ENCODE measurements around the gene DNAL1.

Gene DNAL1

DNA sequence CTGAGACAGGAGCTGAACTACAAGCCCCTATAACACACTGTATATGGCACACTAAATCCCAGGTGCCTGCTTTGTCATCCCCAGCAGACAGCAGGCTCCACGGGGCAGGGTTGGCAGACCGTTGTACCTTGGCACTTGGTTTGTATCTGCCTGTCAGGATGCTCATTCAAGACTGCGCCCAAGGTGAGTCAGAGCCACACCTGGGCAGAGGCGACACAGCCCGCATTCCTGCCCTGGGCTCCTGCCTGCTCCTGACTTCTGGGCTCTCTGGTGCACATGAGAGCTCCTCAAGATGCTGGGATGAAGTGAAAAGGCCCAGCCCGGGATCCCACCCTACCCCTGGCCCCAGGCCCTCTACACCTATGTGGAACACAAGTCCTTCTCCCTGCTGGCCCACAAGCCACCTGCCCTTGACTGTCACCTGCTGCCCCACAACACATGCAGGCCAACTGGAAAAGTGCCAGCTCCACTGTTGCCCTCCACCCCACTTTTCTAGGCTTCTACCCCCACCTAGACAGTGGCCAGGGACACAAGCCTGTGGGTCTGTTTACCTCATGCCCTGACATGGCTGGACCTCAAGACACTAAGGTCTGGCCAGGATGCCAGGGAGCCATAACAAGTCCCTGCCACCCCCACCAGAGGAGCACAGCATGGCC, 100.2 kb downstream of the DNAL1 start:
- DNase-seq (ENCODE audit: low spot score) = no peak

DNA sequence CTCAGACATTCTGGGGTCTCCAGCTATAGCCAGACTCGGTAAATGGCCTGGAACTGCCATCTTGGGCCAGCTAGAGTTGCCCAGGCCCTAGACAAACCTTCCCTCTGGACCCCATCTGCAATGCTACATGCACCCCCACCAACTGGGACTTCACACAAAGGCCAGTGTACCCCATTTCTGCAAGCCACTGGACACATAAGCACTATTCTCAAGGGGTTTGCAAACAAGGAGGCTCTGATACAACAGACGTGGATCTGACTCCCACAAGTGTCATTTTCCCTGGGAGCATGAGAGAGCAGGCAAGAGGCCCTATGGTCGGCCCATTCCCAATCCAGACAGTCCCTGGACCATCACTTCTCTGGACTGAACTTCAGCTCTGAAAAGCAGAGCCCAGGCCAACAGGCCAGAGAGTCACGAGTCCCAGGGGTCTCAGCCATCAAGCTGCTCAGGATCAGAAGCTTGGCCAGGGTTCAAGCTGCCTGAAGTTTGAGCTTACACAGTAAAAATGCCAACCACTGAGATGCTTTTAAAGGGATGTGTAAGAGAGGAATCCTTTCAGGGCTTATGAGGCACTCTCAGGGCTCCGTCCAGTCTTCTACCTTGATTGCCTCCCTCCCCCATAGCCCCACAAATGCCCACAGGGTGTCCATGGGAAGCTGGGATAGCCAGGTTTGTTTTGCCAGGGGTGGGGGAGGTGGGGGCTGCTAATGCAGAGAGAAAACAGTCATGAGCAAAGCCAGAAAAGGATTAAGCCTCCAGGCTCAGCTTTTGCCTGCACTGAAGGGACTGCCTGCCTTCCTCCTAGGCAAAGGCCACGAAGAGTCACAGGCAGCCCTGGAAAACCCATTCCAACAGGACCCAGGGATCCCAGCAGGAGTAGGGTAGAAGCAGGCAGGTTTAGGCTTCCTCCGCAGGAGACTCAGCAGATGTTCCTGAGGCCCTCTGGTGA, 101.1 kb downstream of the DNAL1 start:
- DNase-seq (ENCODE audit: low spot score) = no peak

DNA sequence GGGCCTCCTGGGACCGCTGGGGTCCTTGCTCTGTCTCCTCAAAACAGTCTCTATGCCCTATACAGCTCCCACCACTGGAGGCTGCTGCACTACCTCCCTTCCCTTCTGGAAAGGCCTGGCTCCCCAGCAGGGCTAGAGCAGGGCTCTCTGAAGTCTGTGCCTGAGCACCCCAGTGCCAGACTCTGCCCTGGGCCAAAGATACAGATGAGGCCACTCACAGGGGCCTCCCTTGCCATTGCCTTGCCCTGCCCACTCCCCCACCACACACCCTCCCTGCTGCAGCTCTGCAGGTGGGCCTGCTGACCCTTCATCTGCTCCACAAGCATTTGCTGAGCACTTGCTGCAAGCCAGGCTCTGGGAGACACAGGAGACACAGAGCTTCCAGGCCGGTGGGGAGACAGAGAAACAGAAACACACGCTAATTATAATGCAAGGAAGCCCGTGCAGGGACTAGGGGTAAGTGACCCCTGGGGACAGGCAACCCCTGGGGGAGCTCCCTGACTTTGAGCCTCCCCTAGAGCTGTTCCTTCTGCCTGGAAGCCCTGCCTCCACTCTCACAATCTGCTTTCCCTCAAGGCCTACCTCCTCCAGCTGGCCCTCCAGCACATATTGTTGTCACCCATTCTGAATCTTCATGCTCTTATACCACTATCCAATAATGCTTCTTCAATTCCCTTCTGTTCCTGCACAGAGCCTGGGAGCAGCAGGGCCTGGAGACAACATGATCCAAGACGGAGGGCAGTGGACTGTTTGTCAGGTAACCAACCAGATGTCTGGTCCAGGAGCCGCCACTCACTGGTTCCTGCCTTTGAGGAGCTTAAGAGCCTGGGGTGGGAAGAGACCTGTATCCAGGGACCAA, 102.0 kb downstream of the DNAL1 start:
- no peak for DNase-seq (ENCODE audit: low spot score)

DNA sequence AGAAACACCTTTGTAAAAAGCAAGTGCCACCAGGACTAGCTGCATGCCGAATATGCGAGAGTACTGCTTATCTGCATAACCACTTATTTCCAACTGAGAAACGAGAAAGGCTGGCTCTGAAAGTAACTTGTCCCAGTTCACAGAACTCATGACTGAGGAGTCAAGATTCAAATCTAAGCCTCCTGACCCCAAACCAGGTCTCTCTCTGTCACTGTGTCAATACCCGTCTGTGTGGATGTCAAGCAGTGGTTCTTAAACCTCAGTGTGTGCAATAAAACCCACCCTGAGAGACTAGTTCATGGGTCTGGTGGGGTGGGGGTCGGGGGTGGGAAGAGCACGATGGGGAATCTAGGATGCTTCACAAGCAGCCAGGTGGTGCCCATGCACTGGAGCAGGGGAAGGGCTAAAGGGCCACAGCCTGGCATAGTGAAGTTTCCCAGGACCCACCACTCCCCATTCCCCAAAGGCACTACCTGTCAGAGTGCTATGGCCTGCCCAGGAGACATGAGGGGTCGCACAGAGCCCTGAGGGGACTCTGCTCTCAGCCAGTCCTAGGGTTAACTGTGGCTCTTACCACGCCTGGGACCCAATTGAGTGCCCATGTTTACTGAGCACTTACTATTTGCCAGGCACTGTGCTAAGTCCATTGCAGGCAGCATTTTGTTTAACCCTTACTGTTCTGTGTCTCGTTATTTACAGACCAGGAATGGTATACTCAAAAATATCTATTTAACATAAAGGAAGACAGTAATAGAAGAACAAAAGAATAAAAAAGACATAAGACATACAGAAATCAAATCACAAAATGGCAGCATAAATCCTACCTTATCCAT, 102.8 kb downstream of the DNAL1 start:
- no peak for DNase-seq (ENCODE audit: low spot score)

DNA sequence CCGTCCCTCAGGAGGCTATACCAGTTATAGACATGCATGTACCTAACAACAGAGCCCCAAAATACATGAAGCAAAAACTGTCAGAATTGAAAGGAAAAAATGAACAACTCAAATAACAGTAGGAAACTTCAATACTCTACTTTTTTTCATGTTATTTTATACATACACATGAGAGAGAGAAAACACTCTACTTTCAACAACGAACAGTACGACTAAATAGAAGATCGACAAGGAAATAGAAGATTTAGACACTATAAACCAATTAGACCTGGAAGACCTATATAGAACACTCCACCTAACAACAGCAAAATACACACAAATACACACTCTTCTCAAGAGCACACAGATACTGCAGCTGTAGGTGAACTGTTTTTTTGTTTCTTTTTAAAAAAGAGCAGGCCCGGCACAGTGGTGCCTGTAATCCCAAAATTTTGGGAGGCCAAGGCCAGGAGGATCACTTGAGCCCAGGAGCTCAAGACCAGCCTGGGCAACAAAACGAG, 104.1 kb downstream of the DNAL1 start:
- DNase-seq (ENCODE audit: low spot score) = no peak

DNA sequence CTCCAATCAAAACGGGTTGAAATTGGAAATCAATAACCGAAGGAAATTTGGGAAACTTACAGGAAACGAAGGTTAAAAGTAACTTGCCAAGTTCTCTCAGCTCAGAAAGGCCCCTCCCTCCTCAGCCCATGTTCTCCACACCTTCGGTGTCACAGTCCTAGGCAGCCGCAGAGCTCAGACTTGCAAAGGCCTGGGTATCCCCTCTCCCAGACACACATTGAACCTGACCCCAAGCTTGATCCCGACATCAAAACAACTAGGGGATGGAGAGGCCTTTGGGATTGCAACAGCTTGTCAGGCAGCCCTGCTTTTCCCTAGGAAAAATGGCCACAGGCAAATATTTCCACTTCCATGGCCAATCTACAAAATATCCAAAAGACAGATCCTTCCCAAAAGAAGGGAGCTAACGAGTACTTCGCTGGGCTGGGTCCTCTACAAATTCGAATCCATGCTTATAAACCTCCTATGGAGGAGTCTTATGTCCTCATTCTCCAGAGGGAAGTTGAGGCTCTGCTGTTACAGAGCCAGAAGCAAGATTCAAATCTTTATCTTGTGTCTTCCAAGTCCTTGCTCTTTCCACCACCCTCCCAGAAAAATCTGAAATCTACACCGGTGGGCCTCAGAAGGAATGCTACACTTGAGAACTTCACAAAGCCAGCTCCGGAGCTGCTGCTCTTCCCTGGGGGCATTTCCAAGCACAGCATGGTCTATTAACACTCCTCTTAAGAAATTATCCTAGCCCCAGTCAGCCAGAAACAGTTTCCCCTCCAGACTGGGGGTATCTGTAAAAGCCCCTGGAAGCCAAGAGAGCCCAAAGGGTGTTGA, 105.1 kb downstream of the DNAL1 start:
- DNase-seq (ENCODE audit: low spot score) = no peak

DNA sequence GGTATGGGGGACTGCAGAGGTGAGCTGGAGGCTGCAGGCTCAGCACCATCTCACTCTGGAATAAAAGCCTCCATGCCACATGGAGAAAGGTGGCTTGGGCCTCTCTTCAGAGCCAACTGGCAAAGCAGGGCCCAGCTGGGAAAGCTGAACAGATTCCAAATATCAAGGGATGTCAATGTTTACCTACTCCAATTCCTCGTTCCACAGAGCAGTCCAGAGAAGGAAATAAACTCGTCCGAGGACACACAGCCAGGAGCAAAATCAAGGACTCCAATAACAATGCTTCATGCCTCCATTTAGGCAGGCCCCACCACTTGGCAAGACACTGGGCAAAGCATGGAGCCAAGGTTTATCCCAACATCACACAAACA, 105.7 kb downstream of the DNAL1 start:
- DNase-seq (ENCODE audit: low spot score) = no peak

DNA sequence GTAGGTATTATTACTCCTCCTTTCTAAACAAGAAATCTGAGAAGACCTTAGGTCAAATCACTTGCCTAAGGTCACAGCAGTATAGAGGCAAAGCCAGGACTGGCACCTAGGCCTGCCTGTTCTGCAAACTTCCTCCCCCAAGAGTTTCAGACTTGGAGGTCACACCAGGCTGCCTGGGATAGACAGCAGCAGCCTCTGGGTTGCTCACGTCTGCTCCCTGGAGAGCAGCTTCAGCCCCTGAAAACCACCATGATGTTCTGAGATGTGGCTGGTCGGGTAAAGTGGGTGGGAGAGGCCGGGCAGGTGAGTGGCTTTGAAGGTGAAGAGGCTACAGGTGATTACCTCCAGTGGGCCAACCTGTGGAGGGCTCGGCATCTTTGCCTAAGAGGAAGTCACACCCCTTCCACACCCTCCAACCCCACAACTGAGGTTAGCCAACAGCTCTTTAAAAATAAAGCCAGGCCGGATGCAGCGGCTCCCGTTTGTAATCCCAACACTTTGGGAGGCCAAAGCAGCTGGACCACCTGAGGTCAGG, 106.4 kb downstream of the DNAL1 start:
- DNase-seq (ENCODE audit: low spot score) = no peak

DNA sequence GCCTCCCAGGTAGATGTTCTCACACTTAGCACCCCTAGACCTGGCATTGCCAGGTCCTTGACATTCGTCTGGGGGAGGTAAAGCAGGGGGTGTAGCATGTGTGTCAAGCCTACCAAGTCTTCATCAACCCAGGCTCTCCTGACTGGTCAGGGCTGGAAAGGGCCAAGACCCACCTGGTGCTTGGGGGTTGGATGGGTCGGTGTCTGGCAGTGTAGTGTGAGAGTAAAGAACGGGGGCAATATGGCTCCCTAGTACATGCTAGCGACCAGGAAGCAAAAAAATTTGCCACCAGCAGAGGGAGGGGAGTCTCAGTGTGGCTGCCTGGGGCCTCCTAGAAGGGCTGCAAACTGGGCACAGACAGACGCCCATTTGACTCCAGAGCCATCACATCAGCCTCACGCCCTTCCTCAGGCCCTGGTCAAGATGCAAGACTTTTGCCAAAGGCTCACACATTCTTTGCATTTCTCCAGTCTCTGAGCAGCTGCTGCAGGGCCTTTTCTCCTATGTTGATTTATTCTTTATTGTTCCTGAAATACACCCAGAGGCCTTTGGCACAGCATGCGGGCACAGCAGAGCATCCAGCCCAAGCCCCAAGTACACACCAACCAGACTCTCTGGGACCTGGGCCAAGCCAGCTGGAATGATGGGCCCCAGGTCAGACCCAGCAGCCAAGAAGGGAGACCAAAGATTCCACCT, 107.7 kb downstream of the DNAL1 start:
- no peak for DNase-seq (ENCODE audit: low spot score)

Measured in CD4-positive, alpha-beta T cell treated with Interleukin-15 for 4 hours (primary cell).